ENCODE results near the gene TIMM21. TPM values are rescaled to one million over a fixed set of nuclear protein-coding genes. Genes with fewer than 3 reads are reported as not detected.

TIMM21 gene
- total and polyA plus RNA-seq, 2 of the 13 experiments (the other 11 are each of a cell fraction or from before 2014, with no cell fraction given): 29.6 to 62.3 TPM

DNA sequence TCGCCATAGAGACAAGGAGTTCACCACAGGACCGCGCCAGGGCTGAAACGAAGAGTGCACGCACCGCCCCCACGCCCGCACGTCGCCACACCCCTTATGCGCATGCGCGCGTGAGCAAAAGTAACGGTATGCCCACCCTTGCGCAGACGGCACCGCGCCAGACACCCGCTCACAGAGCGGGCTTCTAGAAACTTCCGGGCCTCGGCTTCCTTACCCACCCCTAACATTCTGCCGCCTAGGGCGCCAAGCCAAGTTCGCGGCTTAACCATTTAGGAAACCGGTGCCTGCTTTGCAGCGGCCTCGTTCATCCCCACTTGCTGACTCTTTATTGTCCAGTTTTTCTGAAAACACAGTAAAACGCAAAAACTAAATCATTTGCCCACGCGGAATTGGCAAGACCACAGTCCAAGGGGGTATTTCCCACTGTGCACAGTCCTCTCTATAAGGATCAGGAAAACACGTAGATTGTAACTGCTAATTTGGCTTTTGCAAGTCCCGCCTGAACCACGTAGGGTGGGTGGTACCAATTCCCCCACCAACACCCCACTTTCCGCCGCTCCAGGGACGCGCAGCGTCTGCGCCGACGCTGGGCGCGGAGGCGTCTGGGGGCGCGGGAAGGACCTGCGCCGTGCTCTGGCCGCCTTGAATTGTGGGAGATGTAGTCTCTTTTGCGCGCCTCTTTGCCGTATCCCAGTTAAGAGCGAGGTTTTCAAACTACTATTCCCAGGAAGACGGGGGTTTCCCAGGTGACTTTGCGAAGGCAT, at the start of gene TIMM21, which contains the start of gene FBXO15 (continued):
- TF ChIP-seq, protein P1, sequence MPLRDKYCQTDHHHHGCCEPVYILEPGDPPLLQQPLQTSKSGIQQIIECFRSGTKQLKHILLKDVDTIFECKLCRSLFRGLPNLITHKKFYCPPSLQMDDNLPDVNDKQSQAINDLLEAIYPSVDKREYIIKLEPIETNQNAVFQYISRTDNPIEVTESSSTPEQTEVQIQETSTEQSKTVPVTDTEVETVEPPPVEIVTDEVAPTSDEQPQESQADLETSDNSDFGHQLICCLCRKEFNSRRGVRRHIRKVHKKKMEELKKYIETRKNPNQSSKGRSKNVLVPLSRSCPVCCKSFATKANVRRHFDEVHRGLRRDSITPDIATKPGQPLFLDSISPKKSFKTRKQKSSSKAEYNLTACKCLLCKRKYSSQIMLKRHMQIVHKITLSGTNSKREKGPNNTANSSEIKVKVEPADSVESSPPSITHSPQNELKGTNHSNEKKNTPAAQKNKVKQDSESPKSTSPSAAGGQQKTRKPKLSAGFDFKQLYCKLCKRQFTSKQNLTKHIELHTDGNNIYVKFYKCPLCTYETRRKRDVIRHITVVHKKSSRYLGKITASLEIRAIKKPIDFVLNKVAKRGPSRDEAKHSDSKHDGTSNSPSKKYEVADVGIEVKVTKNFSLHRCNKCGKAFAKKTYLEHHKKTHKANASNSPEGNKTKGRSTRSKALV (CRISPR knock-in tag; IDR thresholded peaks at IDR 0.05): no peak; the same call in 1 of the 2 replicates
- TF ChIP-seq PPARG (CRISPR knock-in tag; conservative IDR thresholded peaks at IDR 0.05) (peak; percentile 21; the same call in 1 of the 2 replicates), NR2F6 (IDR thresholded peaks at IDR 0.05) (no peak), NR2F6 (CRISPR knock-in tag; IDR thresholded peaks at IDR 0.05) (peak; percentile 19; the same call in 1 of the 2 replicates), GABPA (IDR thresholded peaks at IDR 0.05; ENCODE audit: low read depth, low read length) (no peak; the same call in 1 of the 2 replicates), GABPA (CRISPR knock-in tag; IDR thresholded peaks at IDR 0.05; ENCODE audit: low read depth) (peak; percentile 72), MYPOP (CRISPR knock-in tag; IDR thresholded peaks at IDR 0.05) (peak; percentile 97), CEBPG (CRISPR knock-in tag; IDR thresholded peaks at IDR 0.05) (no peak), ZNF543 (CRISPR knock-in tag; IDR thresholded peaks at IDR 0.05) (peak; percentile 68; the same call in 1 of the 2 replicates), POLR2G (IDR thresholded peaks at IDR 0.05; ENCODE audit: low read depth, low read length) (peak; percentile 75), SIN3B (IDR thresholded peaks at IDR 0.05; ENCODE audit: low read length) (peak; percentile 81), SPEN (CRISPR knock-in tag; IDR thresholded peaks at IDR 0.05; ENCODE audit: low read depth) (peak; percentile 65), ZNF883 (CRISPR knock-in tag; IDR thresholded peaks at IDR 0.05; ENCODE audit: not compliant biosample characterization) (peak; percentile 76), ZMYM4 (CRISPR knock-in tag; IDR thresholded peaks at IDR 0.05) (0 out of 2 replicates have a peak, but pooled peaks have one; percentile 58), TAF1 (CRISPR knock-in tag; IDR thresholded peaks at IDR 0.05) (peak; percentile 66), ZNF768 (CRISPR knock-in tag; IDR thresholded peaks at IDR 0.05) (0 out of 2 replicates have a peak, but pooled peaks have one; percentile 32), ZNF724P (CRISPR knock-in tag; IDR thresholded peaks at IDR 0.05; ENCODE audit: borderline replicate concordance) (no peak), SMAD9 (CRISPR knock-in tag; IDR thresholded peaks at IDR 0.05) (peak; percentile 21; the same call in 1 of the 2 replicates), ZNF891 (CRISPR knock-in tag; IDR thresholded peaks at IDR 0.05) (peak; percentile 87)
- TF ChIP-seq, protein P2, sequence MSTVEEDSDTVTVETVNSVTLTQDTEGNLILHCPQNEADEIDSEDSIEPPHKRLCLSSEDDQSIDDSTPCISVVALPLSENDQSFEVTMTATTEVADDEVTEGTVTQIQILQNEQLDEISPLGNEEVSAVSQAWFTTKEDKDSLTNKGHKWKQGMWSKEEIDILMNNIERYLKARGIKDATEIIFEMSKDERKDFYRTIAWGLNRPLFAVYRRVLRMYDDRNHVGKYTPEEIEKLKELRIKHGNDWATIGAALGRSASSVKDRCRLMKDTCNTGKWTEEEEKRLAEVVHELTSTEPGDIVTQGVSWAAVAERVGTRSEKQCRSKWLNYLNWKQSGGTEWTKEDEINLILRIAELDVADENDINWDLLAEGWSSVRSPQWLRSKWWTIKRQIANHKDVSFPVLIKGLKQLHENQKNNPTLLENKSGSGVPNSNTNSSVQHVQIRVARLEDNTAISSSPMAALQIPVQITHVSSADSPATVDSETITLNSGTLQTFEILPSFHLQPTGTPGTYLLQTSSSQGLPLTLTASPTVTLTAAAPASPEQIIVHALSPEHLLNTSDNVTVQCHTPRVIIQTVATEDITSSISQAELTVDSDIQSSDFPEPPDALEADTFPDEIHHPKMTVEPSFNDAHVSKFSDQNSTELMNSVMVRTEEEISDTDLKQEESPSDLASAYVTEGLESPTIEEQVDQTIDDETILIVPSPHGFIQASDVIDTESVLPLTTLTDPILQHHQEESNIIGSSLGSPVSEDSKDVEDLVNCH (CRISPR knock-in tag; IDR thresholded peaks at IDR 0.05): peak; percentile 45; the same call in 1 of the 2 replicates
- TF ChIP-seq, protein P3, sequence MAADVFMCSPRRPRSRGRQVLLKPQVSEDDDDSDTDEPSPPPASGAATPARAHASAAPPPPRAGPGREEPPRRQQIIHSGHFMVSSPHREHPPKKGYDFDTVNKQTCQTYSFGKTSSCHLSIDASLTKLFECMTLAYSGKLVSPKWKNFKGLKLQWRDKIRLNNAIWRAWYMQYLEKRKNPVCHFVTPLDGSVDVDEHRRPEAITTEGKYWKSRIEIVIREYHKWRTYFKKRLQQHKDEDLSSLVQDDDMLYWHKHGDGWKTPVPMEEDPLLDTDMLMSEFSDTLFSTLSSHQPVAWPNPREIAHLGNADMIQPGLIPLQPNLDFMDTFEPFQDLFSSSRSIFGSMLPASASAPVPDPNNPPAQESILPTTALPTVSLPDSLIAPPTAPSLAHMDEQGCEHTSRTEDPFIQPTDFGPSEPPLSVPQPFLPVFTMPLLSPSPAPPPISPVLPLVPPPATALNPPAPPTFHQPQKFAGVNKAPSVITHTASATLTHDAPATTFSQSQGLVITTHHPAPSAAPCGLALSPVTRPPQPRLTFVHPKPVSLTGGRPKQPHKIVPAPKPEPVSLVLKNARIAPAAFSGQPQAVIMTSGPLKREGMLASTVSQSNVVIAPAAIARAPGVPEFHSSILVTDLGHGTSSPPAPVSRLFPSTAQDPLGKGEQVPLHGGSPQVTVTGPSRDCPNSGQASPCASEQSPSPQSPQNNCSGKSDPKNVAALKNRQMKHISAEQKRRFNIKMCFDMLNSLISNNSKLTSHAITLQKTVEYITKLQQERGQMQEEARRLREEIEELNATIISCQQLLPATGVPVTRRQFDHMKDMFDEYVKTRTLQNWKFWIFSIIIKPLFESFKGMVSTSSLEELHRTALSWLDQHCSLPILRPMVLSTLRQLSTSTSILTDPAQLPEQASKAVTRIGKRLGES (CRISPR knock-in tag; IDR thresholded peaks at IDR 0.05; ENCODE audit: borderline replicate concordance): peak; percentile 86; the same call in 1 of the 2 replicates
- TF ChIP-seq, protein P4, sequence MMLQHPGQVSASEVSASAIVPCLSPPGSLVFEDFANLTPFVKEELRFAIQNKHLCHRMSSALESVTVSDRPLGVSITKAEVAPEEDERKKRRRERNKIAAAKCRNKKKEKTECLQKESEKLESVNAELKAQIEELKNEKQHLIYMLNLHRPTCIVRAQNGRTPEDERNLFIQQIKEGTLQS (CRISPR knock-in tag; IDR thresholded peaks at IDR 0.05): no peak; the same call in 1 of the 2 replicates

Measured in HepG2 (cell line).